Natural killer cell (primary cell): ENCODE data around the gene CTNNA3. TPM values are rescaled to one million over a fixed set of nuclear protein-coding genes. Genes with fewer than 3 reads are reported as not detected.

ENCODE experiments used
- ATAC-seq, 3 donors: fragments of 150-1000 bp in 2 of 3; fragments of 200-7000 bp in 1 of 3; cut with Tn5 transposase; 1 replicate in 1 of 3; 2 replicates in 2 of 3; pipeline ENCODE4 v1.10.0; 2021; ENCODE audit warnings: mild to moderate bottlenecking in 2 of 3, moderate library complexity in 2 of 3
- DNase-seq, 2 donors: peaks; one replicate each; pipeline versions ENCODE4 v3.0.0 to v3.0.0-alpha.2; 2013 to 2021; ENCODE audit warnings: mixed read lengths in 1 of 2
- H3K27ac ChIP-seq: one replicate; pipeline ENCODE4 v1.5.1; 2013; ENCODE audit warnings: mild to moderate bottlenecking, low read length
- H3K27me3 ChIP-seq: one replicate; pipeline ENCODE4 v1.6.1; 2013; ENCODE audit warnings: low read length; ENCODE audit not compliant: control insufficient read depth, insufficient read depth
- H3K36me3 ChIP-seq: one replicate; pipeline ENCODE4 v1.6.1; 2013; ENCODE audit warnings: low read length; ENCODE audit not compliant: control insufficient read depth, insufficient read depth
- H3K4me1 ChIP-seq: one replicate; pipeline ENCODE4 v1.6.1; 2013; ENCODE audit warnings: low read length; ENCODE audit not compliant: control insufficient read depth, insufficient read depth
- H3K4me3 ChIP-seq: one replicate; pipeline ENCODE4 v1.5.1; 2013; ENCODE audit warnings: low read length
- H3K9me3 ChIP-seq: one replicate; pipeline ENCODE4 v1.6.1; 2013; ENCODE audit warnings: low read length; ENCODE audit not compliant: control insufficient read depth, insufficient read depth
- H3K27ac Mint-ChIP-seq, 2 donors: one replicate each; pipeline ENCODE4 v1.8.0; 2022; ENCODE audit warnings: mild to moderate bottlenecking in 2 of 2, mixed read lengths in 2 of 2, moderate library complexity in 1 of 2
- H3K27me3 Mint-ChIP-seq, 2 donors: one replicate each; pipeline ENCODE4 v1.8.0; 2022; ENCODE audit warnings: low read depth in 2 of 2, mixed read lengths in 2 of 2
- H3K36me3 Mint-ChIP-seq: one replicate; pipeline ENCODE4 v1.8.0; 2022; ENCODE audit warnings: mixed read lengths
- H3K4me1 Mint-ChIP-seq, 2 donors: one replicate each; pipeline ENCODE4 v1.8.0; 2022; ENCODE audit warnings: mixed read lengths in 2 of 2
- H3K4me3 Mint-ChIP-seq: one replicate; pipeline ENCODE4 v1.8.0; 2022; ENCODE audit warnings: mild to moderate bottlenecking, moderate library complexity, mixed read lengths
- H3K9me3 Mint-ChIP-seq, 2 donors: one replicate each; pipeline ENCODE4 v1.8.0; 2022; ENCODE audit warnings: mixed read lengths in 2 of 2
- CTCF ChIP-seq: fragments of 200-600 bp; IDR thresholded peaks from one replicate; pipeline ENCODE4 v1.8.0; 2022; ENCODE audit warnings: antibody characterized with exemption
- WGBS: methylation state at CpG from one replicate; pipeline ENCODE4 v1.1.7; 2013; ENCODE audit warnings: missing lambda C conversion rate; ENCODE audit not compliant: insufficient coverage; 5-methylcytosine and 5-hydroxymethylcytosine counted together
- intact Hi-C: fragments of 100-400 bp; cut with micrococcal nuclease; formaldehyde crosslinking; loops from one replicate; pipeline ENCODE4 v1.14.2; 2022
- total RNA-seq, 4 donors: library from RNA; stranded (reverse); fragments of 120-200 nt in 1 of 4; gene quantifications; one replicate each; pipeline versions ENCODE4 v1.2.3 to v1.2.4, GENCODE V29; 2013 to 2022

The CTNNA3 gene
- total RNA-seq, 3 donors from 2014 or later (not counting 1 experiment from before 2014, with no cell fraction given): not detected

GRCh38 chr10:66555061-66555460 lies 1140.9 kb downstream of the CTNNA3 start:
- H3K36me3 Mint-ChIP-seq: no peaks in the 10 kb centered on the region
- intact Hi-C loops: no loop called here

GRCh38 chr10:66552331-66552730 lies 1143.7 kb downstream of the CTNNA3 start:
- Mint-ChIP-seq H3K36me3 (no peaks in the 10 kb centered on the region), H3K4me3 (no peak overlapping the region), H3K4me1 (no peaks in the 10 kb centered on the region), H3K27ac (no peak overlapping the region), H3K9me3 (peaks cover 11 to 18% of the 10 kb centered on the region in 2 donors), H3K27me3 (no peaks in the 10 kb centered on the region)
- intact Hi-C loops: no loop called here
- no peaks in the 10 kb centered on the region for H3K4me1 ChIP-seq
- no peak overlapping the region for H3K27ac ChIP-seq
- ATAC-seq (no peak), DNase-seq (no peak)
- no peak overlapping the region for H3K4me3 ChIP-seq
- no peaks in the 10 kb centered on the region for H3K36me3 ChIP-seq
- H3K27me3 ChIP-seq: no peaks in the 10 kb centered on the region
- no peak for TF ChIP-seq CTCF
- no peaks in the 10 kb centered on the region for H3K9me3 ChIP-seq
- WGBS: no CpG with 5 or more reads among the region's 1 CpG

More at GRCh38 chr10:66555061-66555460, 1140.9 kb downstream of the CTNNA3 start:
- no peaks in the 10 kb centered on the region for H3K9me3 ChIP-seq
- Mint-ChIP-seq H3K9me3 (peaks cover 15 to 21% of the 10 kb centered on the region in 2 donors), H3K27me3 (no peaks in the 10 kb centered on the region), H3K4me1 (no peaks in the 10 kb centered on the region), H3K27ac (no peak overlapping the region), H3K4me3 (no peak overlapping the region)
- no peak overlapping the region for H3K27ac ChIP-seq
- no peaks in the 10 kb centered on the region for H3K27me3 ChIP-seq
- DNase-seq (no peak), ATAC-seq (no peak)
- H3K36me3 ChIP-seq: no peaks in the 10 kb centered on the region
- H3K4me3 ChIP-seq: no peak overlapping the region
- 40% methylated on average over 1 of the region's 2 CpGs for WGBS
- H3K4me1 ChIP-seq: no peaks in the 10 kb centered on the region
- no peak for TF ChIP-seq CTCF

GRCh38 chr10:66550351-66550750 lies 1145.6 kb downstream of the CTNNA3 start:
- H3K9me3 Mint-ChIP-seq: peaks cover 8 to 20% of the 10 kb centered on the region in 2 donors
- Histone ChIP-seq H3K9me3 (no peaks in the 10 kb centered on the region), H3K27me3 (no peaks in the 10 kb centered on the region), H3K4me1 (no peaks in the 10 kb centered on the region), H3K36me3 (no peaks in the 10 kb centered on the region), H3K4me3 (no peak overlapping the region), H3K27ac (no peak overlapping the region)
- H3K4me3 Mint-ChIP-seq: no peak overlapping the region
- TF ChIP-seq CTCF: no peak
- no peak for DNase-seq
- no peak for ATAC-seq
- WGBS: 67% methylated on average over 2 of the region's 3 CpGs
- intact Hi-C loops: no loop called here
- H3K4me1 Mint-ChIP-seq: no peaks in the 10 kb centered on the region
- no peak overlapping the region for H3K27ac Mint-ChIP-seq
- H3K36me3 Mint-ChIP-seq: no peaks in the 10 kb centered on the region
- H3K27me3 Mint-ChIP-seq: no peaks in the 10 kb centered on the region

- WGBS: 84% methylated on average over 2 of the region's 3 CpGs
- Mint-ChIP-seq H3K9me3 (peaks cover 6 to 12% of the 10 kb centered on the region in 2 donors), H3K27me3 (no peaks in the 10 kb centered on the region), H3K4me3 (no peak overlapping the region), H3K36me3 (peaks cover 13% of the 10 kb centered on the region), H3K4me1 (no peaks in the 10 kb centered on the region), H3K27ac (no peak overlapping the region)
- Histone ChIP-seq H3K4me1 (no peaks in the 10 kb centered on the region), H3K27me3 (no peaks in the 10 kb centered on the region), H3K27ac (no peak overlapping the region), H3K4me3 (no peak overlapping the region), H3K9me3 (peaks cover 7% of the 10 kb centered on the region), H3K36me3 (no peaks in the 10 kb centered on the region)
- DNase-seq (no peak), ATAC-seq (no peak)
- intact Hi-C loops: no loop called here
- TF ChIP-seq CTCF: no peak
Measured at GRCh38 chr10:66538908-66539307, 1157.1 kb downstream of the CTNNA3 start.
